B cell (primary cell): ENCODE results near the gene MAL. TPM values are rescaled to one million over a fixed set of nuclear protein-coding genes. Genes with fewer than 3 reads are reported as not detected.

Source experiments
- ATAC-seq: fragments of 200-7000 bp; cut with Tn5 transposase; one replicate; pipeline ENCODE4 v1.10.0; 2021; ENCODE audit warnings: low read depth, mild to moderate bottlenecking, moderate number of reproducible peaks, moderate library complexity
- CTCF ChIA-PET: fragments of 350-600 bp; sonication (Branson Sonifier 250); formaldehyde crosslinking; loops from one replicate; lab custom pipeline; 2021; ENCODE audit warnings: antibody characterized with exemption, inconsistent platforms; lab: Charles Lee
- POLR2A ChIA-PET: fragments of 350-600 bp; sonication (Branson Sonifier 250); formaldehyde crosslinking; loops from one replicate; lab custom pipeline; 2021; ENCODE audit warnings: antibody characterized with exemption; lab: Charles Lee
- DNase-seq: peaks from one replicate; pipeline ENCODE4 v3.0.0; 2013
- H2AFZ ChIP-seq: 2 replicates; pipeline ENCODE4 v1.6.1; 2012; ENCODE audit warnings: mild to moderate bottlenecking, low read depth, low read length; ENCODE audit not compliant: insufficient read depth, poor library complexity, severe bottlenecking
- H3K27ac ChIP-seq, 2 donors: 1 replicate in 1 of 2; 2 replicates in 1 of 2; pipeline ENCODE4 v1.5.1; 2012 to 2013; ENCODE audit warnings: low read length in 2 of 2, mild to moderate bottlenecking in 2 of 2, moderate library complexity in 1 of 2
- H3K27me3 ChIP-seq, 4 experiments: fragments of 200-600 bp in 1 of 4; sonication (generic) in 1 of 4; replicated peaks in 1 of 4; 1 replicate in 2 of 4; 2 replicates in 2 of 4; pipeline versions ENCODE4 v1.6.1 to v1.7.0; 2013 to 2016; ENCODE audit warnings: low read length in 3 of 4, mild to moderate bottlenecking in 2 of 4, mixed read lengths in 1 of 4, moderate library complexity in 1 of 4; ENCODE audit not compliant: insufficient read depth in 4 of 4, control insufficient read depth in 3 of 4; ENCODE audit errors: control extremely low read depth in 1 of 4
- H3K36me3 ChIP-seq, 2 experiments: replicated peaks in 1 of 2; 1 replicate in 1 of 2; 2 replicates in 1 of 2; pipeline versions ENCODE4 v1.6.1 to v1.7.1; 2013; ENCODE audit warnings: low read length in 1 of 2; ENCODE audit not compliant: insufficient read depth in 2 of 2, control insufficient read depth in 1 of 2; ENCODE audit errors: control extremely low read depth in 1 of 2, extremely low read depth in 1 of 2
- H3K4me1 ChIP-seq, 2 donors: fragments of 200-600 bp in 1 of 2; sonication (generic) in 1 of 2; 1 replicate in 1 of 2; 2 replicates in 1 of 2; pipeline versions ENCODE4 v1.5.1 to v1.6.1; 2013 to 2017; ENCODE audit warnings: low read length in 2 of 2; ENCODE audit not compliant: control insufficient read depth in 2 of 2, insufficient read depth in 2 of 2
- H3K4me2 ChIP-seq: replicated peaks from 2 replicates; pipeline ENCODE3; 2012; ENCODE audit warnings: mild to moderate bottlenecking, low read depth, low read length; ENCODE audit not compliant: poor library complexity, severe bottlenecking
- H3K4me3 ChIP-seq, 5 experiments: fragments of 200-600 bp in 1 of 5; sonication (generic) in 1 of 5; 1 replicate in 3 of 5; 2 replicates in 2 of 5; pipeline versions ENCODE4 v1.5.1 to v1.7.0; 2011 to 2016; ENCODE audit warnings: low read length in 4 of 5, mild to moderate bottlenecking in 4 of 5, low read depth in 2 of 5, control low read depth in 1 of 5, moderate library complexity in 1 of 5; ENCODE audit not compliant: insufficient read depth in 1 of 5; ENCODE audit errors: control extremely low read depth in 1 of 5, extremely low read depth in 1 of 5
- H3K79me2 ChIP-seq: fragments of 200-600 bp; sonication (generic); one replicate; pipeline ENCODE4 v1.6.0; 2016; ENCODE audit warnings: low read length; ENCODE audit not compliant: control insufficient read depth, insufficient read depth
- H3K9ac ChIP-seq: fragments of 200-600 bp; sonication (generic); 2 replicates; pipeline ENCODE4 v1.6.1; 2017; ENCODE audit warnings: mild to moderate bottlenecking, low read length, moderate library complexity
- H3K9me3 ChIP-seq, 3 donors: one replicate each; pipeline versions ENCODE4 v1.6.1 to v1.7.1; 2013; ENCODE audit warnings: low read length in 2 of 3; ENCODE audit not compliant: control insufficient read depth in 2 of 3, insufficient read depth in 1 of 3; ENCODE audit errors: control extremely low read depth in 1 of 3
- H4K20me1 ChIP-seq: 2 replicates; pipeline ENCODE4 v1.6.0; 2012; ENCODE audit warnings: mild to moderate bottlenecking, low read length; ENCODE audit not compliant: insufficient read depth, control insufficient read depth, poor library complexity, severe bottlenecking
- H3K27ac Mint-ChIP-seq: one replicate; pipeline ENCODE4 v1.8.0; 2021; ENCODE audit warnings: mixed read lengths
- H3K27me3 Mint-ChIP-seq: one replicate; pipeline ENCODE4 v1.8.0; 2021; ENCODE audit warnings: mixed read lengths
- H3K4me1 Mint-ChIP-seq: one replicate; pipeline ENCODE4 v1.8.0; 2021; ENCODE audit warnings: mixed read lengths
- H3K4me3 Mint-ChIP-seq: one replicate; pipeline ENCODE4 v1.8.0; 2021; ENCODE audit warnings: mixed read lengths
- H3K9me3 Mint-ChIP-seq: one replicate; pipeline ENCODE4 v1.8.0; 2022; ENCODE audit warnings: mixed read lengths; ENCODE audit not compliant: insufficient read depth
- CTCF ChIP-seq: fragments of 200-600 bp; IDR thresholded peaks from one replicate; pipeline ENCODE4 v1.8.0; 2022; ENCODE audit warnings: antibody characterized with exemption, mild to moderate bottlenecking
- EZH2 ChIP-seq: IDR thresholded peaks from 2 replicates; pipeline ENCODE4 v1.6.1; 2012; ENCODE audit warnings: borderline replicate concordance, low read depth, mild to moderate bottlenecking, moderate library complexity, low read length; ENCODE audit not compliant: insufficient read depth, poor library complexity, severe bottlenecking
- WGBS: methylation state at CpG from one replicate; pipeline ENCODE4 v1.1.5; 2013; ENCODE audit warnings: missing lambda C conversion rate; ENCODE audit not compliant: insufficient coverage; 5-methylcytosine and 5-hydroxymethylcytosine counted together
- intact Hi-C: fragments of 100-400 bp; cut with micrococcal nuclease; formaldehyde crosslinking; loops from one replicate; pipeline ENCODE4 v1.10.0; 2022
- polyA plus RNA-seq: library from polyadenylated mRNA; depleted of rRNA; stranded (reverse); fragments of >200 nt; gene quantifications from 2 replicates; pipeline ENCODE4 v1.2.3, GENCODE V29; 2012
- total RNA-seq, 2 donors: library from RNA; stranded (reverse); fragments of 120-200 nt in 1 of 2; gene quantifications; 1 replicate in 1 of 2; 2 replicates in 1 of 2; pipeline versions ENCODE4 v1.2.3 to v1.2.4, GENCODE V29; 2013 to 2022

The MAL gene
- total and polyA plus RNA-seq, 2 donors (not counting 1 experiment from before 2014, with no cell fraction given), result 0.74 to 3.0 TPM

- ATAC-seq, result no peak
- intact Hi-C loops, result no loop called here
- Histone ChIP-seq H3K27me3 (peaks cover 0 to 26% (median 8%) of the 10 kb centered on the region in 4 experiments), H3K9ac (no peak overlapping the region), H3K9me3 (no peaks in the 10 kb centered on the region), H3K4me1 (peaks cover 9 to 11% of the 10 kb centered on the region in 2 donors), H3K4me2 (no peak overlapping the region), H3K36me3 (no peaks in the 10 kb centered on the region), H3K79me2 (no peaks in the 10 kb centered on the region), H2AFZ (no peak overlapping the region), H3K4me3 (no peak overlapping the region), H3K27ac (no peak overlapping the region), H4K20me1 (no peaks in the 10 kb centered on the region)
- DNase-seq, result no peak
- H3K27ac Mint-ChIP-seq, result no peak overlapping the region
- no peaks in the 10 kb centered on the region for H3K9me3 Mint-ChIP-seq
- WGBS, result 41% methylated on average over 14 of the region's 15 CpGs
- H3K27me3 Mint-ChIP-seq, result peaks cover 23% of the 10 kb centered on the region
- TF ChIP-seq CTCF (no peak), EZH2 (no peak)
- CTCF ChIA-PET, result interaction anchor here (2.7 kb wide), 1 partner anchor 41 kb away, joined by 12 read pairs; no protein-coding TSS in a partner anchor
- no peak overlapping the region for H3K4me3 Mint-ChIP-seq
- peaks cover 10% of the 10 kb centered on the region for H3K4me1 Mint-ChIP-seq
- POLR2A ChIA-PET, result no interaction called here
Measured at GRCh38 chr2:95074663-95075439, 49.3 kb downstream of the MAL start.
